Suppressor macrophage treated with lipopolysaccharide for 4 hours (primary cell): ENCODE results near the gene YBEY.
"Not testable (repeated sequence)": the region's sequence is repeated elsewhere in the genome, so short reads cannot be mapped to it uniquely, and the experiment has no call there.

Experiments
- DNase-seq: peaks from one replicate; pipeline ENCODE4 v3.0.0-alpha.2; 2020

The YBEY gene, protein sequence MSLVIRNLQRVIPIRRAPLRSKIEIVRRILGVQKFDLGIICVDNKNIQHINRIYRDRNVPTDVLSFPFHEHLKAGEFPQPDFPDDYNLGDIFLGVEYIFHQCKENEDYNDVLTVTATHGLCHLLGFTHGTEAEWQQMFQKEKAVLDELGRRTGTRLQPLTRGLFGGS

DNA sequence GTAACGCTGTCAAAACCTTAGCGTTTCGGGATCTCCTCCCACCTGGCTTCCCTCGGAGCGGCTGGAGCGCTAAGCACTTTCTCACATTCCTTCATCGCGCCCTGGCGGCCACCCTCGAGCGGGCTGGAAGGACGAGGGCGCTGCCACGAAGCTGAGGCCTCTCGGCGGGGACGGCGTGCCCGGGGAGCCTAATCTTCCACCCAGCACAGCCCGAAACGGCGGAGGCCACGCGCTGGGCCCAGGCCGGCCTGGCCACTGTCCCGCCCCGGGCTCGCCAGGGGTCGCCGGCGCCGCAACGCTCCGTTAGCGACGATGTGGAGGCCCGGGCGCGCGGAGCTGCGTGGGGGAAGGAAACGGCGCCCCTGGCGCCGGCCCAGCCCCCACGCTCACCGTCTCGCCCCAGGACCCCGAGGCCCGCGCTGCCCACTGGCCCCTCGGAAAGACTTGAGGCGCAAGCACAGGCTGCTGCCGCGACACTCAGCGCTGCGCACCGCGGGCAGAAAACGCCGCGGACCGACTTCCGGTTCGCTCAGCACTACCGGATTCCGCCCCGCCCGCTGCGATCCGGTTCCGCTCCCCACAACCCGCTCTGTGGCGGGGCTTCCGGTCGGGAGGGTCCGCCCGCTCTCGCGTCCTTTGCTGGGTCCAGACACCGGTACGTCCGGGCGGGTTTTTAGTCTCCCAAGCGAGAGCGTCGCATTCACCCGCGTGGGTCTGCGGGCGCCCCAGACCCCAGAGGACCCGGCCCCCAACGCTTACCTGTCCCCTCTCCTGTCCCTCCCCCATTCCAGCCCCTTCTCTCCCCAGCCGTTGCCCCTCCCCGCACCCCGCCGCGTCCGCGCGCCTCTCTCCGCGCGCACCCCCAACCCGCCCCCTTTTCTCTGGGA, at the start of gene YBEY:
YBEY (plus strand) TSS at position 582 of the 887 bp plus-strand sequence. CDS start 572 bp downstream, outside the sequence.
- DNase-seq = peak; percentile 94

DNA sequence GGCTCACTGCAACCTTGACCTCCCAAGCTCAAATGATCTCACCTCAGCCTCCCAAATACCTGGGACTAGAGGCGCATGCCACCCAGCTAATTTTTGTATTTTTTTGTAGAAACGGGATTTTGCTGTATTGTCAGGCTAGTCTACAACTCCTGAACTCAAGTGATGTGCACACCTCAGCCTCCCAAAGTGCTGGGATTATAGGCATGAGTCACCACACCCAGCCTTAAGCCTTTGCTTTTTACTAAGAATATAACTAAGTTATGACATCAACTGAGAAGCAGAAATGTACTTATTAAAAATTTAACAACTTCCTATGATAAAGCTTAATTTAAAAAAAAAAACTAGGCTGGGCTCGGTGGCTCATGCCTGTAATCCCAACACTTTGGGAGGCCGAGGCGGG, 48.7 kb upstream of the YBEY start:
- no peak for DNase-seq

DNA sequence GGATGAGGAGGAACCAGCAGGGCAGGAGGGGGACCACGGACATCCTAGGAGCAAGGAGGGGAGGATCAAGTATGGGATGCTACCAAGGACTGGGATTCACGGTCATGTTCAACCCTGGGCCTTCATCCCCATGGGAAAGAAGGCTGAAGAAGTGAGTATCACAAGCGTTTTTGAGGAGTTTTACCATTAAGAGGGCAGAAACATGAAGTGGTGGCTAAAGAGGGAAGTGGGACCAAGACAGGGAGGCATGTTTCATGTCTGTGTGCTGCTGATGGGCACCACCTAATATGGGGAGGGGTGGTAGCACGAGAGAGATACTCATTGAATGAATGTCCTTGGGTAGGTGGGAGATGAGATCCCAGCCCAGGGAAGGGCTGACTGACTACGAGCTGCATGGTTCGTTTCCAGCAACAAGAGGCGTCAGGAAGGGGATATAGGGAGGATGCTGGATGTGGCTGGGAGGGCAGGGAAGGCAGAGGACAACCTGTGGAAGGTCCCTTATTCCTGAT, 46.3 kb upstream of the YBEY start:
- DNase-seq = no peak

DNA sequence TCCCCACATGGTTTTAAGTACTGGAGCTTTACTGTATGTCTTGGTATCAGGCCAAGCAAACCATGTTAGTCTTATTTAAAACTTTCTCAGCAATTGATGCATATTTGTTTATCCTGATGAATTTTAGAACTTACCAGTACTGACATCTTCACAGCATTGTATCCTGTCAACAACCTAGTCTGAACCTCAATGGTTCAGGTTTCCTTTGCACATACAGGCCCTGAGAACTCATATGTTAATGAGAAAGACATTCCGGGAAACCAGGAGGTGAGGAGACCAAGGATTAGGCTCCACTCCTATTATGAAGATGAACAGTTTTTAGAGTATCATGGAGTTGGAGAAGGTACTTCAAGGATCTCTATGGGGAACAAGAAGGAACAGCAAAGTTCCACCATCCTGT, 44.6 kb upstream of the YBEY start:
- not testable (repeated sequence) for DNase-seq

DNA sequence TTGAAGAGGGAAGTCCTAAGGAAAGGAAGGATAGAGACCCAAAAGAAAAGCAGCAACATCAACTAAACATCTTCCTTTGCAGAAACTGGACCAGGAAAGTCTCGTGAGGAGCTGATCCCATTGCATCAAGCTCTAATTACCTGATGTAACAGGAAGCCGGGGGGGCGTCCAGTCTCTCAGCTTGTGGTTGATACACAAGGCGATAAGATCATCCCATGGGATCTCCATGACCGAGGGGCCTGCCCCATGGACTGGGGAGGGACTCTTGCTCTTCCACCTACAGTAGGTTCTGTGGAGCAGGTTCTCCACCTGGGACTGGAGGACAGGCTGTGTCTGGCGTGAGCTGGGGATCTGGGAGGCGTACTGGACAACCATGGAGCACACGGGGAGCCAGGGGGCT, 42.8 kb upstream of the YBEY start:
- DNase-seq = no peak

DNA sequence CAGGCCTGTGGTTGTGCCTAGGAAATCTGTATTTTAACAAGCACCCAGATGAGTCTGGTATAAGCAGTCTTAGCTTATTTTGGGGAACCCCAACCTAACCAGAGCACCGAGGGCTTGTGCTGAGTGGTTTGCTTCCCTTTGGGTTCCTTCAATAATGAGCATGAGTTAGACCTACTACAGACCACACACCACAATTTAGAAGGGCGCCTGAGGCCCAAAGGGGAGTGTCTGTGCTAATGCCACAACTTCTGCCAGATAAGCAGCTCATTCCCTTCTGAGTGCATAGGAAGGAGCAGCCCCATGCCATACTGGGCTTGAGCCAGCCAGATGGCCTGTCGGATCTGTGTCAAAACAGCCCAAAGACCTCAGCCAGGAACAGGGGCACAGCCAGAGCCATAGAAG, 42.2 kb upstream of the YBEY start:
- DNase-seq = no peak

DNA sequence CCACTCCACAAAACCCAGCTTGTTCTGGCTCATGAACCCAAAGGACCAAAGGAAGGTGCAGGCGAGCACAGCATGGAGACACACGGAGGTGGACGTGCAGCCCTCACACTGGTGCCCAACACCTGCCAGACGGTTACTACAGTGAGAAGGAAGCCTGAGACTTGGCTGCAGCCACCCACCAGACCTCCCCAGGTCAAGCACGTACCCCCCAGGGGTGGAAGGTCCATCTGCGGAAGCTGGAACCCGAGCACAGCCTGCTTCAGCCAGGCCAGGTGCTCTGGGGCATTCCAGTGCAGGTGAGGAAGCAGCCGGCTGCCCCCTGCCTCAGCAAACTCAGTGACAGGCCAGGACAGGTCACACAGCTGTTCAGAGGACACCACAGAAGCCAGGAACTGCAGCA, 41.5 kb upstream of the YBEY start:
- no peak for DNase-seq

DNA sequence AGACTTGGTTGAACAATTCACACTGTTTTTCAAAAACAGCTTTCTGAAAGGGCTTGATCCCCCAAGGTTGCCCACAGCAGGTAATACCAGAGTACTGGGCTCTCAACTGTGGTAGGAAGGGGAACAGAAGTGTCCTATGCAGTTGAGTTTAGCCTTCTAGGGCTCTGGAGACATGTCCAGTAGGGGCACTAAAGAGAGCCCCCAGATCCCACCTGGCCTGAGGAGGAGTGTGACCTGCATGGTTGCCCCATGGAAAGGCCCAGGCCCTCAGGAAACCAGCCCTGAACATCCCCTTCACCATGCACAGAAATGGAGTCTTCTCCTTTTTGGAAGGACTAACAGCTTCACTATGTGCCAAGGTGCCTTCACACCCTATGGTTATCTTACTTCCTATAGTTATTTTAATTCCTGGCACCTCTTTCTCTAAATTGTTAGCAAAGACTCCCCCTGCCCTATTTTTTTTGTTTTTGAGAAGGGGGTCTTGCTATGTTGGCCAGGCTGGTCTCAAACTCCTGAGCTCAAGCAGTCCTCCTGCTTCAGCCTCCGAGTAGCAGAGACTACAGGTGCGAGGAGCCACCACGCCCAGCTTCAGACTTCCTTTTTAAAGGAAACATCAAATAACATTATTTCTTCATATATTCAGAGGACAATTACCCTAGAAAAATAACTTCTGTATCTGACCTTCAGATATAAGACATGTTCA, 40.8 kb upstream of the YBEY start:
- DNase-seq = no peak

DNA sequence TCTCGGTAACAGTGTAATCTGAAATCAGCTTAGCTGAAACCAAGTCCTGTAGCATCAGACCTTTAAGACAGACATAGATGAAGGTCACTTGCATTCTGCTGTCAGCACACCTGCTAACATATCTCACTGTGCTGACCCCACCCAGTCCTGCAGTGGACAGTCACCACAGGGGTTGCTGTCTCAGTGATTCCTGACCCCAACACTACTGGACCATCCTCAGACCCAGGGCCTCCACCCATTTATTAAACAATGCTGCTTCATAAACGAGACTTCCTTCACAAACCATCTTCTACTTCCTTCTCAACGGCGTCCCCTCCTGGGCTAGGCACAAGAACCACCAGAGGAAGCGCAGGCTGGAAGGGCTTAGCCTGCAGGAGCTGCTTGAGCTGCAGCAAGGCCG, 39.8 kb upstream of the YBEY start:
- DNase-seq = no peak

DNA sequence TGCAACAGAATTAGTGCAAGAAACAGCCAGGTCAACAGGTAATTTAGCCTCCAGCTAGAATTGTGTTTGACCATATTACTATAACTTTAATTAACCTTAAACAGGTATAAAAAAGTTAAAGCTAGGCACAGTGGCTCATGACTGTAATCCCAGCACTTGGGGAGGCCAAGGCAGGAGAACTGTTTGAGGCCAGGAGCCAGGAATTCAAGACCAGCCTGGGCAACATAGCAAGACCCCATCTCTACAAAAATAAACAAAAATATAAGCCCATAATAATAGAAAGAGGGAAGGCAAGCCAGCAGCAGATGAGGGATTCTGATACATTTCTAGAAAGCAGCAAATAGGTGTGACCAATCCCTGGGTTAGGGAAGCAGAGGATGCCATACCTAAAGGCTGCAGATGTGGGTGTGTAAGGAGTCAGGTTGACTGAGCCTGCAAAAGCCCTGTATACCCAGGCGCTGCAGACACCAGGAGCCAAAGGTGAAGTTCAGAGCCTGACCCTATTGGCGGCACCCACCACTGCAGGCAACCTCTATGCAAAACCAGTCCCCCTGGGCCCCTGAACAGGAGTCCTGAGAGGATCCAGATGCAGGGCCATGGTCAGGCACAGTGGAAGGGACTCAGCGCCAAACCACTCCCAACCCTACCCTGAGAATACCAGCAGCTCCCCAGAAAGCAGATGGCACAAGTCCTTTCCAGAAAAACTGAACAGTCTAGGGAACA, 38.3 kb upstream of the YBEY start:
- DNase-seq = no peak

DNA sequence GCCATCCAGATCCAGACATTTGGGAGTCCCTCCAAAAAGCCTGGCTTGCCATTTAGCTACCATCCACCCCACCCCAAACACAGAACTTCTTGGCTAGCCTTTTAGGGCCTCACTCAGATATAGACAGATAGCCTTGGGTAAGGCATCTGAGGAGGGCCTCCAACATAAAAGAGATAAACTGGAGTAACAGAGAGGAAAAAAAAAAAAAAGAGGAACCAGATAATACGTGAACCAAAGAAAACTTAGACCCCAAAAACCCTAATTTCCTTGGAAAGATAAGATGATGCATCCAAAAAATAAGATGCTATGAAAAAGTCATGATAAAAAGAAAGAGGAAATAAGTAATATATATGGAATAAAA, 37.7 kb upstream of the YBEY start:
- no peak for DNase-seq

DNA sequence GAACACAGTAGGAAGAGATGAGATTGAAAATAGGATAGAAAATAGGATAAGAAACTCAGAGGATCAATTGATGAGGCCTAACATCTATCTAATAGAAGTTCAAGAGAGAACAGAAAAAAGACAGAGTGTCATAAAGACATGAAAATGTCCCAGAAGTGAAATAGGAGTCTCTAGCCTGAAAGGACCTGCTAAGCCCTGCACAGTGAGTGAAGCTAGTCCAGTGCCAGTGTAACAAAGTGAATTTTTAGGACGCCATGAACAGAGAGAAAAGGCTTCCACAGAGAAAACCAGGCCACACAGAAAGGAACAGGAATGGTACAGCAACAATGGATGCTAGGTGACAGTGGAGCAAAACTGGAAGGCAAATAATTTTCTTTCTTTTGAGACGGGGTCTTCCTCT, 37.3 kb upstream of the YBEY start:
- no peak for DNase-seq

DNA sequence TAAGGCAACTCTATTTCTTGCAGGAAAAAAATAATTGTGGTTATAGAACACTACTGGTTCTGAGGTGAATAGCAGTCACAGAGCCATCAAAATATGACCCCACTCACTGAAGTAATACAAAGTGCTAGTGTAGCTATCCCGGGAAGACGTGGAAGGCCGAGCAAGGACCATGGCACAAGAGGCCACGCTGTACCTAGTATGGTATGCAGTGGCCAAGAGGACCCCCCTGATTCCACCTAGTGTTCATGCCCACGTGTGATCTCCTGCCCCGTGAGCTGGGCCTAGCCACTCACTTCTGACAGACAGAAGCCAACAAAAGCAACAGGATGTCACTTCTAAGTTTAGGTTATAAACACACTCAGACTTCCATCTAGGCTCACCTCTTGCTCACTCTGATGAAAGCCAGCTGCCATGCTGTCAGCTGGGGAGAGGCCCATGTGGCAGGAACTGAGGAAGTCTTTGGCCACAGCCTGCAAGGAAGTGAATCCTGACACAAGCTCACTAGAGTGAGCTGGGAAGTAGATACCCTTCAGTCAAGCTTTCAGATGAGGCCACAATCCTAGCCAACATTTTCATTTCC, 35.9 kb upstream of the YBEY start:
- DNase-seq = peak; percentile 15

DNA sequence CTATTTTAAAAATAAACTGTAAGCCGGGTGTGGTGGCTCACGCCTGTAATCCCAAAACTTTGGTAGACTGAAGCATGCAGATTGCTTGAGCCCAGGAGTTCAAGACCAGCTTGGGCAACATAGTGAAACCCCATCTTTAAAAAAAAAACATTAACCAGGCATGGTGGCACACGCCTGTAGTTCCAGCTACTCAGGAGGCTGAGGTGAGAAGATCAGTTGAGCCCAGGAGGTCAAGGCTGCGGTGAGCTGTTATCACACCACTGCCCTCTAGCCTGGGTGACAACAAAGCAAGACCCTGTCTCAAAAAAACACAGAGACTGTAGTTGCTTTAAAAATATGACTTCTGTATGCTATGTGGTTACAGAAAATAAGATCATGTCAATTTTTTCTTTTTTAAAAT, 33.3 kb upstream of the YBEY start:
- no peak for DNase-seq

DNA sequence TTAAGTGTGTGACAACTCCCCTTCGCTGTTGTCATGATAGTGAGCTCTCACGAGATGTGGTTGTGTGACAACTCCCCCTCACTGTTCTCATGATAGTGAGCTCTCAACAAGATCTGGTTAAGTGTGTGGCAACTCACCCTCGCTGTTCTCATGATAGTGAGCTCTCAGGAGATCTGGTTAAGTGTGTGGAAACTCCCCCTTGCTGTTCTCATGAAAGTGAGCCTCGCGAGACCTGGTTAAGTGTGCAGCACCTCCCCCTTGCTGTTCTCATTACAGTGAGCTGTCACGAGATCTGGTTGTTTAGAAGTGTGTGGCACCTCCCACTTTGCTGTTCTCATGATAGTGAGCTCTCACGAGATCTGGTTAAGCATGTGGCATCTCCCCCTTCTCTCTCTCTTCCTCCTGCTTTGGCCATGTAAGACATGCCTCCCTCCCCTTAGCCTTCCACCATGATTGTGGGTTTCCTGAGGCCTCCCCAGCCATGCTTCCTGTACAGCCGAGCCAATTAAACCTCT, 32.5 kb upstream of the YBEY start:
- DNase-seq = no peak

DNA sequence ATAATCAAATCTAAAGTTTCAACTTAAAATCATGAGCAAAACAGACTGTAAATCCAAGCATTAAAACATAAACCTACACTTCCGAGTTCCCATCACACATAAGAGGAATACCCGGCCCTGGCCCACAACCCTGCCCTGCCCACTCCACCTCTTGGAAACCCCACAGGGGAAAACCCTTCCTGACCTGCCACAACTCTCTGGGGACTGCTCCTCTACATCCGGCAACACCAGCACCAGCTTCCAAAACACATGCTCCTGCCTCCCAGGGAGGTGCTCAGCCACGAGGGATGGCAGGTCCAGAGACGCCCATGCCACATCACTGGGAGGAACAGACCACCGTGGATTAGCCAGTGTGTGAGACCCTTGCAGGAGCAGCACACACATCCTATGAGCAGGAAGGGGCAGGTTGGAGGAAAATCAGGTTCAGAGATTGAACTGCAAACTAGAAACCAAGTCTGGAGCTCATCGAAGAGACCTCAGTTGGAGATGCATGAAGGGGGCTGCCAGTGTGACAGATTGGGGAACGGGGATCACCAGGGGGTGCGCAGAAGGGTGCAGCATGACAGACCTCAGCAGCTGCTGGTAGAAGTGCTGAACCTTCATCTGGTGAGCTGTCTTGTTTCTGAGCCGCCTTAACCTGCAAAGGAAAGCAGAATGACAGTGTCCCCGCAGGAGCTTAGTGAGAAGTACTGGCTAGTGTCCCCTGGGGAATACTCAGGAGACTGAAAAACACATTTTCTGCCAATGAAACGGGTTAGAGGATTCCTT, 31.8 kb upstream of the YBEY start:
- no peak for DNase-seq

DNA sequence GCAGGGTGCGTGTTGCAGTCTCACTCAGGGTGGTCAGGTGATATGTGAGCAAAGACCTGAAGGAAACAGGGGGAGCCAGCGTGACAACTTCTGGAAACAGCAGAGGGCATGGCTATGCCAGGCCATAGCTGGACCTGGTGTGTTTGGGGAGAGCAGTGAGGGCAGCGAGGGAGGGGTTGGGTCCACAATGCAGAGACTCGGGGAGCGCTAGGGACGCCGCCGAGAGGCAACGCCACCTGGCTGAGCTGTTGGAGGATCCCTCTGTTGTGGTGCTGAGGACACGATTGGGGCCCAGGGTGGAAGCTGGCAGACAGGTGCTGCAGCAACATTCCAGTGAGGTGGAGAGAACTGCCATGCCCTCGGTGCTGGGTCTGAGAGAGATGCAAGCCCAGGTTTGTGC, 31.0 kb upstream of the YBEY start:
- DNase-seq = no peak

DNA sequence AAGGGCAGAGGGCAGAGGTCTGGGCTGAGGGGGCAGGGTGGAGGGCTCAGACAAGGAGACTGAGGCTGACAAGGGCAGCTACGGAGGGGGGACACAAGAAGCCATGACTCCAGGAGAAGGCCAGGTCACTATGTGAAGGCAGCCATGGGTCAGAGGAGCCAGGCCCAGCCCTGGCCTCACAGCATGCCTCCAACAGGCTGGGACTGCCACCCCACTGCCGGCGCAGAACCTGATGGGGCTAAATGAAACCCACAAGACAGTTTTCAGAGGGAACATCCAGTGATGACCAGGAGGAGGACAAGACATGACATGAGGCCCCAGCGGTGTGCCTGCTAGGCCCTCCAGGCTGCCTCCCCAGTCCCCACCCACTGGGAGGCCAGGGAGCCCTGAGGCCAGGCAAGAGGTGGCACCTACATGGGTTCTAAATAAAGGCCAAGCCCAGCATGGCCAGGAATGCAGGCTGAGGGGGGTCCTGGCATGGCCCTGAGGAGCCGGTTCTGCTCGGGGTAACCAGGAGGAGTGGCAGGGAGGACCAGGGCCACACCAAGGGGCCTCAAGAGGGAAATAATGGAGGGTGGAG, 30.3 kb upstream of the YBEY start:
- DNase-seq = no peak

DNA sequence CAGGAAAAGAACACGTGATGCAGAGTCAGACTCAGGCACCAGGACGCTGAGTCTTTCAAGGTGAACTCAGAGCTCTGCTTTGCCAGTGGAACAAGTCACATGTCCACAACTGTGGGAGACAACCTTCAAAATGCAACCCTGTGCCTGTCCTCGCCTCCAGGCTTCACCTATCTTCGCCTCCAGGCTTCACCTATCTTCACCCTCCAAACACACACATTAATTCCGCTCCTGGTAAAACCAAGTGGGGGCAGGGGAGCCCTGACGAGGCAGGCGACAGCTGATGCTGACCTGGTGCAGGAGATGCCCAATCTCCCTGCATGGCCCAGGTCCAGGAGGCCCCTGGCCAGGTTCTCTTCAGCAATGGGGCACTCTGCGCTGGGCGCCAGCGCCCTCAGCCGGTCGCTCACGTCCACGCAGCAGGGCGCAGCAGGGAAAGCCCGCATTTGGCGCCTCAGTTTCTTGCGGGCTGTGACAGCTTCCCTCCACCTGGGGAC, 29.6 kb upstream of the YBEY start:
- no peak for DNase-seq

DNA sequence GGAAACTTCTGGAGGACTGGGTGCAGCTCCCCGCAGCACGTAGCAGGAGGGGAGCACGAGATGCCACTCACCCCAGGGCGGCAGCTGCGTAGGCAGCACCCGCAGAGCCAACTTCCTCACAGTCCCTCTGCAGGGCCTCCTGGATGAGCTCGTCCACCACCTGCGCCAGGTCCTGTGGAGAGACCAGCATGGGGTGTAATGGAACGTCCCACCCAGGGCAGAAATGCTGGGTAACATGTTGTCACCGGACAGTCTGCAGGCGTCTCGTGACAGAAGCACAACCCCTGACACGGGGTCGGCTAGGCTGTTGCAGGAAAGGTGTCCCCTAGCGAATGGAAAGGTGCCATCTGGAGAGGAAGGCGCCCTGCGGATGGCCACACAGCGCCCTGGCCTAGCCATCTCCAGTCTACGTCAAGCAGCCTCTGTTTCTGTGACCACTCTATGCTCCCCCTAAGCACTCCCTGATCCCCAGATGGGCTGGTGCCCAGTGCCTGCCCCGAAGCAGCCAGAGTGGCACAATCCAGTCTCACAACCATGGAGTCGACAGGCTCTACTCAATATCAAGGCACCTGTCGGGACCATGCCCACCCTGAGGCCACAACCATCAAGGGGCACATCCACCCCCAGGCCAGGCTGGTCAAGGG, 22.0 kb upstream of the YBEY start:
- DNase-seq = no peak

DNA sequence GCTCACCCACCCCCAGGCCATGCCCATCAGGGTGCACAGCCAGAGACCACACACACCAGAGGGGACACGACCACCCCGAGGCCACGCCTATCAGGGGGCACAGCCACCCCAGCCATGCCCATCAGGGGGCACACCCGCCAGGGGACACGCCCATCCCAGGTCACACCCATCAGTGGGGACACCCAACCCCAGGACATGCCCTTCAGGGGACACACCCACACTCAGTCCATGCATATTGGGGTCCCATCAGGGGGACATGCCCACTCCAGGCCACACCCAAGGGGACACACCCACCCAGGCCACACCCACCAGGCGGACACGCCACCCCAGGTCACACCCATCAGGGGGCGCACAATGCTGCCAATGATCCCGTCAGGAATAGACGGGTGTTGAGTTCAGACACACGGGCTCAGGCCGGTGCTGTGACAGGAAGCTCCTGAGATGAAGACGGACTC, 21.4 kb upstream of the YBEY start:
- DNase-seq = no peak
